SJSA1 (cell line): Measurements from ENCODE around the gene IZUMO4. TPM values are rescaled to one million over a fixed set of nuclear protein-coding genes. Genes with fewer than 3 reads are reported as not detected.

ENCODE experiments used
- DNase-seq, 2 experiments: peaks; one replicate each; pipeline ENCODE4 v3.0.0-alpha.2; 2015 to 2020; ENCODE audit warnings: low spot score in 2 of 2, low read depth in 1 of 2
- H3K27ac ChIP-seq: fragments of 250-450 bp; sonication (Bioruptor Pico); 2 replicates; pipeline ENCODE4 v1.5.1; 2020; ENCODE audit warnings: mild to moderate bottlenecking, moderate library complexity
- H3K27me3 ChIP-seq: fragments of 250-450 bp; sonication (Bioruptor Pico); replicated peaks from 2 replicates; pipeline ENCODE4 v1.5.1; 2020; ENCODE audit warnings: mild to moderate bottlenecking, moderate library complexity
- H3K36me3 ChIP-seq: fragments of 250-450 bp; sonication (Bioruptor Pico); 2 replicates; pipeline ENCODE4 v1.5.1; 2020; ENCODE audit warnings: mild to moderate bottlenecking
- H3K4me1 ChIP-seq: fragments of 250-450 bp; sonication (Bioruptor Pico); replicated peaks from 2 replicates; pipeline ENCODE4 v1.6.1; 2021; ENCODE audit warnings: mild to moderate bottlenecking
- H3K4me3 ChIP-seq: fragments of 250-450 bp; sonication (Bioruptor Pico); 2 replicates; pipeline ENCODE4 v1.5.1; 2020; ENCODE audit warnings: mild to moderate bottlenecking
- H3K9me3 ChIP-seq: fragments of 250-450 bp; sonication (Bioruptor Pico); replicated peaks from 2 replicates; pipeline ENCODE4 v1.5.1; 2020; ENCODE audit warnings: mild to moderate bottlenecking
- total RNA-seq: library from RNA; depleted of rRNA; stranded (reverse); fragments of >200 nt; shearing (Covaris generic); gene quantifications from 2 replicates; pipeline ENCODE4 v1.2.3, GENCODE V29; 2014

Gene IZUMO4
- total RNA-seq, 1 experiment from 2014 or later, result 1.9 TPM

DNA sequence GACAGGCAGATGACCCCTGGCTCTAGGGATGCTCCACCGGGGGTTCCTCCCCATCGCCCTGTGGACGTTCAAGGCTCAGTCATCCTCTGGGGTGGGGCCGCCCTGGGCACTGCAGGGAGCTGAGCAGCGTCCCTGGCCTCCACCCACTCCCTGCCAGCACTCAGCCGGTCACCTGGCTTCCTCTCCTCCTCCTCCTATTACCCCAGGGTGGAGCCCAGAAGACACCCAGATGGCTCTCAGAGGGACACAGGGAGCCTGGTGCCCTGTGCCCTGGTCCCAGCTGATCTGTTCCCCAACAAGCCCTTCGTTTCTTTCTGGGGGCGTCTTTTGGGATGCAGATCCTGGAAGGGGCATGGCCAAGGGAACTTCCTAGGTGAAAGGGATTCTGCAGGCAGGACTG, 42.0 kb upstream of the IZUMO4 start:
- peaks cover 34% of the 10 kb centered on the region for H3K4me1 ChIP-seq
- H3K4me3 ChIP-seq, result no peak overlapping the region
- no peak overlapping the region for H3K27ac ChIP-seq
- 0 out of 2 replicates have a peak, but pooled peaks cover 3% of the 10 kb centered on the region for H3K36me3 ChIP-seq
- no peak for DNase-seq
- H3K27me3 ChIP-seq, result no peaks in the 10 kb centered on the region
- H3K9me3 ChIP-seq, result no peaks in the 10 kb centered on the region

- DNase-seq, result no peak
These were observed 40.5 kb upstream of the IZUMO4 start for GRCh38 chr19:2055931-2056836.

DNA sequence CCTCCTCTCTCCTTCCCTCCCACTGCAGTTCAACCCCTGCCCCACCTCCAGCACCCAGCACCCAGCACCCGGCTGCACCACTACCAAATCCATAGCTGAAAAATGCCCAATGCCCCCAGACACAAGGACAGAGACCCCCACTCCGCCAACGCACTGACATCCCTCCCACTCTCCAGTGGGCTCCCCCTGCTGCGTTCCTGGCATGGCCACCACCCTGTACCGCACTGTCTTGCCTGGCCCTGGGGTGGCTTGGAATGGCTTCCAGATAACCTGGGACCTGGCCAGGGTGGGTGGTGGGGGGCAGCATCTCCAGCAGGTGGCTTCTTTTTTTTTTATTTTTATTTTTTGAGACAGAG, 39.9 kb upstream of the IZUMO4 start:
- DNase-seq, result no peak
- Histone ChIP-seq H3K27me3 (no peaks in the 10 kb centered on the region), H3K27ac (no peak overlapping the region), H3K9me3 (no peaks in the 10 kb centered on the region), H3K4me1 (peaks cover 36% of the 10 kb centered on the region), H3K36me3 (no peaks in the 10 kb centered on the region), H3K4me3 (no peak overlapping the region)

More at GRCh38 chr19:2055931-2056836, 40.5 kb upstream of the IZUMO4 start:
- Histone ChIP-seq H3K27ac (peak overlapping the region; percentile 81), H3K27me3 (no peaks in the 10 kb centered on the region), H3K4me1 (peaks cover 39% of the 10 kb centered on the region), H3K9me3 (no peaks in the 10 kb centered on the region), H3K36me3 (no peaks in the 10 kb centered on the region), H3K4me3 (0 out of 2 replicates have a peak overlapping the region, but pooled peaks have one; percentile 11)

GRCh38 chr19:2057484-2058469, 38.9 kb upstream of the IZUMO4 start:
- no peak for DNase-seq
- H3K27ac ChIP-seq, result no peak overlapping the region
- no peaks in the 10 kb centered on the region for H3K27me3 ChIP-seq
- no peaks in the 10 kb centered on the region for H3K36me3 ChIP-seq
- no peaks in the 10 kb centered on the region for H3K9me3 ChIP-seq
- peaks cover 40% of the 10 kb centered on the region for H3K4me1 ChIP-seq
- no peak overlapping the region for H3K4me3 ChIP-seq

GRCh38 chr19:2058570-2059421, 37.9 kb upstream of the IZUMO4 start:
- H3K36me3 ChIP-seq, result no peaks in the 10 kb centered on the region
- no peak overlapping the region for H3K4me3 ChIP-seq
- H3K27ac ChIP-seq, result peak overlapping the region; percentile 93
- no peaks in the 10 kb centered on the region for H3K9me3 ChIP-seq
- no peak for DNase-seq
- no peaks in the 10 kb centered on the region for H3K27me3 ChIP-seq
- peaks cover 40% of the 10 kb centered on the region for H3K4me1 ChIP-seq

- Histone ChIP-seq H3K4me1 (peaks cover 40% of the 10 kb centered on the region), H3K36me3 (no peaks in the 10 kb centered on the region), H3K27me3 (no peaks in the 10 kb centered on the region), H3K27ac (peak overlapping the region; percentile 93), H3K4me3 (peak overlapping the region; percentile 10), H3K9me3 (no peaks in the 10 kb centered on the region)
- DNase-seq, result peak; percentile 62 to 73
These were observed 37.1 kb upstream of the IZUMO4 start for GRCh38 chr19:2059422-2060201.

DNA sequence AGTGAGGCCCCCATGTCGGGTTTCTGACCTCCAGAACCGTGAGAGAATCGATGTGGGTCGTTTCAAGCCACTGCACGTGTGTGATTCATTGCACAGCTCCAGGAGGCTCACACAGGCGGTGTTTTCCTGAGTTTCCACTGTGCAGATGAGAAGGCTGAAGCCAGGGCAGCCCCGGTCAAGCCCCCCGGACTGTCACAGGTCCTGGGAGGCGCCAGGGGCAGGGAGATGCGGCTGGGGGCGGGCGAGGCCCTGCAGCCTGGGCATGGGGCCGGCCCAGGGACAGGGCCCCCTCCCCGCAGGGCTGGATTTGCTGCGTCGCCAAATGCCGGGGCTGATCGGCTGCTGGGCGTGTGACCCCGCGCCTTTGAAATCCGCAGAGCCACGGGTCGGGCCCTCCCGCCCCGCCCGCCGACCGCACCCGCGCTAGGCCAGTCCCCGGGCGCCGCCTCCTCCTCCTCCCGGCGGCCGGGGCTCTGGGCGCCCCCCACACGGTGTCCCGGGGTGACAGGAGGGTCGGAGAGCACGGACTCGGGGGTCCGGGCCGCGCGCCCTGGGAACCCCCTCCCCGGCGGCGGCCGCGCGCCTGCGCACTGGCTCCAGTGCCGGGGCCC, 35.7 kb upstream of the IZUMO4 start:
- Histone ChIP-seq H3K27me3 (no peaks in the 10 kb centered on the region), H3K27ac (peak overlapping the region; percentile 93), H3K36me3 (no peaks in the 10 kb centered on the region), H3K9me3 (no peaks in the 10 kb centered on the region), H3K4me3 (peak overlapping the region; percentile 59), H3K4me1 (peaks cover 36% of the 10 kb centered on the region)
- DNase-seq, result peak in 1 of 2 experiments; percentile 67

DNA sequence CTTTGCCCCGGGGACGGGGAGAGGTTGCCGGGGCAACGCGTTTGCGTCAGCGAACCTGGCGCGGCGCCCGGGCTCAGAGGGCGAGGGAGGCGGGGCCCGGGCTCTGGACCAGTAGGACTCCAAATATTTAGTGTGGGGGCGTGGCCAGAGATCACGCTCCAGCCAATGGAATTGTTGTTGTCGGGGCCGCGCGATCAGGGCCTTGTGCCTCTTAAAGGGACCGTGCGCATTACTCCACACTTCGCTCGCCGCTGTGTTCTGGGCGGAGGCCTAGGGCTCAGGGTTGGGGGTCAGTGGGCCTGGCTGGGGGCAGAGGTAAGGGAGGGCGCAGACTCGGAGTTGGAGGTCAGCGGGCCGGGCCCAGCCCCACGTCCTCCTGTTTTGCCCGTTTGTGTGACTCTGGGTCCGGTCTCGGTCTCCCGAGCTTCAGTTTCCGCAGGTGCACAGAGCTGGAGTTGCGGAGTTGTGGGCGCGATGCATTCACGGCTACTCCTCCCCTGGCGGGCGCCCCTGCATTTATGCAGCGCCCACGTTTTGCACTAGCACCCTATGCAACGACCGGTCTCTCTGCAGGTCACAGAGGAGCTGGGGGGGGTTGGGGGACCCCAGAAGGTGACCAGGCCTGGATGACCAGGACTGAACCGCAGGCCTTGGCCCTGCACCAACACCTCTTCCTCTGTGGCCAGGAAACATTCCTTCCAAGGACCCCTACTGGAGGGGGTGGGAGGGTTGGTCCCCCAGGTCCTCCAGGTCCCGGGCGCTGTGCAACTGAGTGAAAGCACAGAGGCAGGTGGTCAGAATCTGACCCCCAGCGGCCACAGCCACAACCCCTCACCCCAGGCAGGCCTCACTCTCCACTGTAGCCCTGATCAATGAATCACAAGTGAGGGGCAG, 35.0 kb upstream of the IZUMO4 start:
- Histone ChIP-seq H3K27me3 (no peaks in the 10 kb centered on the region), H3K27ac (peak overlapping the region; percentile 93), H3K4me1 (peaks cover 31% of the 10 kb centered on the region), H3K4me3 (peak overlapping the region; percentile 59), H3K36me3 (no peaks in the 10 kb centered on the region), H3K9me3 (no peaks in the 10 kb centered on the region)
- DNase-seq, result peak; percentile 99

DNA sequence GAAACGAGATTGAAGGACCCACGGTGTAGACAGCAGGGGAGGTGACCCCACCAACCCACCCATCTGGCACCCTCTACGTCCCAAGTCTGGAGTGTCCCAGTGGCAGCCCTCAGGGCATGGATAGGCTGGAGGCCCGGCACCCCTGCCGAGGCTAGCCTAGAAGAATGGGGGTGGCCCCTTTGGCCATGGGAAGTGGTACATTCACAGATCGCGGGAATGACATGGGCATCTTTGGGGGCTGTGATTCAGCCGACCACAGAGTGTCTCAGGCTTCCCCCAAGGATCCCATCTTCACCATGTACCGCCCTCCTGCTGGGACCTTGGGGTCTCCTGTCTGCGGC, 34.4 kb upstream of the IZUMO4 start:
- Histone ChIP-seq H3K4me3 (no peak overlapping the region), H3K27me3 (no peaks in the 10 kb centered on the region), H3K4me1 (peaks cover 31% of the 10 kb centered on the region), H3K9me3 (no peaks in the 10 kb centered on the region), H3K27ac (no peak overlapping the region), H3K36me3 (no peaks in the 10 kb centered on the region)
- DNase-seq, result no peak

DNA sequence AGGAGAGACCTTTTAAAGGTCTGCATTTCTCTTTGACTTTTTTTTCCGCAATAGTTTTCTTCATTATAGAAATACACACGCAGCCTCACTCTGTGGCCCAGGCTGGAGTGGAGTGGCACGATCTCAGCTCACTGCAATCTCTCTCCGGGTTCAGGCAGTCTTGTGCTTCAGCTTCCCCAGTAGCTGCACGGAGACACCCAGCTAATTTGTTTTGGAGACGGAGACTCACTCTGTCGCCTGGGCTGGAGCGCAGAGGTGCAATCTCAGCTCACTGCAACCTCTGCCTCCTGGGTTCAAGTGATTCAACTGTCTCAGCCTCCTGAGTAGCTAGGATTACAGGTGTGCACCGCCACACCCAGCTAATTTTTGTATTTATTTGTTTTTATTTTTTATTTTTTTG, 33.9 kb upstream of the IZUMO4 start:
- DNase-seq, result no peak
- Histone ChIP-seq H3K36me3 (no peaks in the 10 kb centered on the region), H3K4me1 (peaks cover 31% of the 10 kb centered on the region), H3K9me3 (no peaks in the 10 kb centered on the region), H3K27ac (no peak overlapping the region), H3K27me3 (no peaks in the 10 kb centered on the region), H3K4me3 (no peak overlapping the region)

DNA sequence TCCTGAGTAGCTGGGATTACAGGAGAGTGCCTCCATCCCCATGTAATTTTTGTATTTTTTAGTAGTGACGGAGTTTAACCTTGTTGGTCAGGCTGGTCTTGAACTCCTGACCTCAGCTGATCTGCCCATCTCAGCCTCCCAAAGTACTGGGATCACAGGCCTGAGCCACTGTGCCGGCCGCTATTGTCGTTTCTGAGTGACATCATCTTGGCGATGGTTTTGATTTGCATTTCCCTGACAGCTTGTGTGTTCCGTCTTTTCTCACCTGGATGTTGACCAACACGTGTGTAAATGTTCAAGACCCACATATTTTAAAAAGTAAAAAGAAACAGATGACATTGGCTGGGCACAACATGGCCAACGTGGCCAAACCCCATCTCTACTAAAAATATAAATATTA, 32.9 kb upstream of the IZUMO4 start:
- Histone ChIP-seq H3K4me3 (no peak overlapping the region), H3K27me3 (no peaks in the 10 kb centered on the region), H3K36me3 (no peaks in the 10 kb centered on the region), H3K9me3 (no peaks in the 10 kb centered on the region), H3K4me1 (peaks cover 30% of the 10 kb centered on the region), H3K27ac (no peak overlapping the region)
- no peak for DNase-seq

DNA sequence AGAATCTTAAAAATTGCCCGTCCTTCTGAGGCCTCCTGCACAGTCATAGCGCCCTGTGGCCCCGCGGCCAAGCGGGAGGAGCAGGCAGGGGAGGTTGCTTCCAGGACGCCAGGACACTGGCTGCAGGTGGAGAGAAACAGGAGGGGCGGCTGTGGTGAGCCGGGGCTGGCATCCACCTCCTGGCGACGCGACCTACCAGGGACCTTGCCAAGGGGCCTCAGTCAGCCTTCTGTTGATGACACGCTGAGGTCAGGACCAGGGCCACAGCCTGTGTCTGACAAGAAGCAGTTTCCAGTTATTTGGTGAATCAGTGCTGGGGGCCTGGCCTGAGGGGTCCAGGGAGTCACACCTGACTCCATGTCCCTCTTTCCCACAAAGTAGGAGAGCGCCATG, 32.3 kb upstream of the IZUMO4 start:
- Histone ChIP-seq H3K36me3 (no peaks in the 10 kb centered on the region), H3K27me3 (no peaks in the 10 kb centered on the region), H3K4me3 (no peak overlapping the region), H3K4me1 (peaks cover 26% of the 10 kb centered on the region), H3K9me3 (no peaks in the 10 kb centered on the region), H3K27ac (no peak overlapping the region)
- DNase-seq, result no peak
